DOHH2 (cell line): Measurements from ENCODE around the gene RNF11.

Experiments used
- H3F3A ChIP-seq: fragments of 200-600 bp; sonication (generic), shearing (Covaris generic); 2 replicates; pipeline ENCODE4 v1.6.0; 2016; ENCODE audit warnings: antibody characterized with exemption, mild to moderate bottlenecking; ENCODE audit not compliant: control insufficient read depth, insufficient read depth
- H3K27ac ChIP-seq: fragments of 200-600 bp; sonication (generic); 2 replicates; pipeline ENCODE4 v1.5.1; 2014; ENCODE audit warnings: low read depth, mild to moderate bottlenecking, low read length, moderate library complexity
- H3K27me3 ChIP-seq: fragments of 200-600 bp; sonication (generic); 2 replicates; pipeline ENCODE4 v1.6.1; 2014; ENCODE audit warnings: mild to moderate bottlenecking, low read length, mixed read lengths; ENCODE audit not compliant: control insufficient read depth
- H3K36me3 ChIP-seq: fragments of 200-600 bp; sonication (generic); 2 replicates; pipeline ENCODE4 v1.6.1; 2014; ENCODE audit warnings: mild to moderate bottlenecking, low read length, moderate library complexity, mixed read lengths; ENCODE audit not compliant: control insufficient read depth
- H3K4me1 ChIP-seq: fragments of 200-600 bp; sonication (generic); 2 replicates; pipeline ENCODE4 v1.6.1; 2014; ENCODE audit warnings: mild to moderate bottlenecking, low read length, mixed read lengths; ENCODE audit not compliant: control insufficient read depth
- H3K4me2 ChIP-seq: fragments of 200-600 bp; sonication (generic); 2 replicates; pipeline ENCODE4 v1.6.0; 2014; ENCODE audit warnings: mild to moderate bottlenecking, low read length, moderate library complexity
- H3K4me3 ChIP-seq: fragments of 200-600 bp; sonication (generic); 2 replicates; pipeline ENCODE4 v1.5.1; 2014; ENCODE audit warnings: mild to moderate bottlenecking, low read length, mixed read lengths
- H3K79me2 ChIP-seq: fragments of 200-600 bp; sonication (generic); 2 replicates; pipeline ENCODE4 v1.6.1; 2014; ENCODE audit warnings: mild to moderate bottlenecking, low read length, mixed read lengths; ENCODE audit not compliant: control insufficient read depth
- H3K9me2 ChIP-seq: fragments of 200-600 bp; sonication (generic); replicated peaks from 2 replicates; pipeline ENCODE4 v1.6.1; 2014; ENCODE audit warnings: mild to moderate bottlenecking, low read length, mixed read lengths; ENCODE audit not compliant: control insufficient read depth
- H3K9me3 ChIP-seq: fragments of 200-600 bp; sonication (generic); 2 replicates; pipeline ENCODE4 v1.6.1; 2014; ENCODE audit warnings: antibody characterized with exemption, low read length, mixed read lengths; ENCODE audit not compliant: control insufficient read depth, insufficient read depth
- H4K20me1 ChIP-seq: fragments of 200-600 bp; sonication (generic); 2 replicates; pipeline ENCODE4 v1.6.0; 2014; ENCODE audit warnings: low read depth, mild to moderate bottlenecking, antibody characterized with exemption, low read length, moderate library complexity; ENCODE audit not compliant: control insufficient read depth, insufficient read depth
- EZH2phosphoT487 ChIP-seq: fragments of 200-600 bp; sonication (generic); IDR thresholded peaks from 2 replicates; pipeline ENCODE4 v1.6.1; 2017; ENCODE audit warnings: borderline replicate concordance, mild to moderate bottlenecking, antibody characterized with exemption, low read length, moderate library complexity, mixed read lengths
- TF ChIP-seq, protein P1 (sequence below): fragments of 200-600 bp; sonication (generic); IDR thresholded peaks from one replicate; pipeline ENCODE4 v1.5.1; 2014; ENCODE audit warnings: antibody characterized with exemption, mild to moderate bottlenecking, low read depth, low read length; ENCODE audit not compliant: poor library complexity, severe bottlenecking

RNF11 gene

DNA sequence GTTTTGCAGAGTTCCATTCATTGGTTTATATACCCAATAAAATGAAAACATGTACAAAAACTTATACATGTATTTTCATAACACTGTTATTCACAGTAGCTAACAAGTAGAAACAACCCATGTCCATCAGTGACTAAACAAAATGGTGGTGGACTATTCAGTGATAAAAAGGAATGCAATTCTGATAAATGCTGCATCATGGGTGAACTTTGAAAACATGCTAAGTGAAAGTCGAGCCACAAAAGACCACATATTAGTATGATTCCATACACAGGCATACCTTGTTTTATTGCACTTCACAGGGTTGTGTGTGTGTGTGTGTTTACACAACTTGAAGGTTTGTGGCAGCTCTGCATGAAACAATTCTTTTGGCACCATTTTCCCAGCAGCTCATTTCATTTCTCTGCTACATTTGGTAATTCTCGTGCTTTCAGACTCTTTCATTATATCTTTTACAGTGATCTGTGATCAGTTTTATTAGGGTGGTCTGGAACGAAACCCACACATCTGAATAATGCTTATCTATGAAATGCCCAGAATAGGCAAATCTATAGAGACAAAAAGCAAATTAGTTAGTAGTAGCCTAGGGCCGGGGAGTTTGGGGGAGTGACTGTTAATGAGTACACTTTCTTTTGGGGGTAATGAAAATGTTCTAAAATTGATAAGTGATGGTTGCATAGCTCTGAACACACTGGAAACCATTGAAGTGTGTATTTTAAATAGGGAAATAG lies 27.2 kb downstream of the RNF11 start:
- H3K4me3 ChIP-seq: no peak overlapping the region
- H3K79me2 ChIP-seq: no peaks in the 10 kb centered on the region
- no peaks in the 10 kb centered on the region for H4K20me1 ChIP-seq

DNA sequence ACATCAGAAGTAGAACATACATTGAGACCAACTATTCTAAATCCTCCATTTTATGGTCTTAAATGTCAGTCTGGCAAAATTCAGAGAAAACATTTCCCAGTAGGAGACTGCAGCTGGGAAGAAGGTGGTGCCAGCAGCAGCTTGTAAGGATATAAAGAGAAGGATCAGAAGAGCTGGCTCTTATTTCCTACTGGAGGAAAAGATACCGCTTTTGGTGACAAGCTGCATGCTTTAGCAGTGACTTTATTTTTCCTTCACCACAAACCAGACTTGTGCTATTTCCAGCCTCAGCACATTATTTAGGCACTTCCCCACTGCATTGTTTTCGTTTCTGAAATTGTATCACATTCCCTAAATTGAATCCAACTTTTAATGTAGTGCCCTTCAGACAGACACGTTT lies 28.4 kb downstream of the RNF11 start:
- TF ChIP-seq EZH2phosphoT487: no peak

More for the DNA sequence above, 27.2 kb downstream of the RNF11 start:
- Histone ChIP-seq H3K4me1 (no peaks in the 10 kb centered on the region), H3F3A (no peaks in the 10 kb centered on the region), H3K27me3 (peaks cover 28% of the 10 kb centered on the region), H3K4me2 (no peak overlapping the region), H3K9me3 (no peaks in the 10 kb centered on the region), H3K9me2 (no peaks in the 10 kb centered on the region), H3K36me3 (no peaks in the 10 kb centered on the region), H3K27ac (no peak overlapping the region)
- TF ChIP-seq, protein P1, sequence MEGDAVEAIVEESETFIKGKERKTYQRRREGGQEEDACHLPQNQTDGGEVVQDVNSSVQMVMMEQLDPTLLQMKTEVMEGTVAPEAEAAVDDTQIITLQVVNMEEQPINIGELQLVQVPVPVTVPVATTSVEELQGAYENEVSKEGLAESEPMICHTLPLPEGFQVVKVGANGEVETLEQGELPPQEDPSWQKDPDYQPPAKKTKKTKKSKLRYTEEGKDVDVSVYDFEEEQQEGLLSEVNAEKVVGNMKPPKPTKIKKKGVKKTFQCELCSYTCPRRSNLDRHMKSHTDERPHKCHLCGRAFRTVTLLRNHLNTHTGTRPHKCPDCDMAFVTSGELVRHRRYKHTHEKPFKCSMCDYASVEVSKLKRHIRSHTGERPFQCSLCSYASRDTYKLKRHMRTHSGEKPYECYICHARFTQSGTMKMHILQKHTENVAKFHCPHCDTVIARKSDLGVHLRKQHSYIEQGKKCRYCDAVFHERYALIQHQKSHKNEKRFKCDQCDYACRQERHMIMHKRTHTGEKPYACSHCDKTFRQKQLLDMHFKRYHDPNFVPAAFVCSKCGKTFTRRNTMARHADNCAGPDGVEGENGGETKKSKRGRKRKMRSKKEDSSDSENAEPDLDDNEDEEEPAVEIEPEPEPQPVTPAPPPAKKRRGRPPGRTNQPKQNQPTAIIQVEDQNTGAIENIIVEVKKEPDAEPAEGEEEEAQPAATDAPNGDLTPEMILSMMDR: no peak
- TF ChIP-seq EZH2phosphoT487: no peak

DNA sequence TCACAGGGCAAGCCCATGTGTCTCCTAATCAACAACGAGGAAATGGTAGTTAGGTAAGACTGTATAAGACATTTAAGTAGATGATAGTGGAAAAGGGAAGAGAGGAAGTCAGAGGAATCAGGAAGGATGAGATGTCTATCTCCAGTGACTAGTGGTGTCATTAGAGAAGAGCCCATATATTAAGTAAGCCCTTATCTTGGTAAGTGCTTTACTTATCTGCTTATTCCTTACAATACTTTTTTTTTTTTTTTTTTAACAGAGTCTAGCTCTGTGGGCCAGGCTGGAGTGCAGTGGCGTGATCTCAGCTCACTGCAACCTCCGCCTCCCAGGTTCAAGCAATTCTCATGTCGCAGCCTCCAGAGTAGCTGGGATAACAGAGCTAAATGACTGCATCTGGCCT lies 29.5 kb downstream of the RNF11 start:
- Histone ChIP-seq H3F3A (no peaks in the 10 kb centered on the region), H3K27me3 (peaks cover 32% of the 10 kb centered on the region), H3K4me3 (no peak overlapping the region), H3K9me3 (no peaks in the 10 kb centered on the region), H3K36me3 (no peaks in the 10 kb centered on the region), H3K9me2 (no peaks in the 10 kb centered on the region), H3K27ac (no peak overlapping the region), H3K4me1 (no peaks in the 10 kb centered on the region), H4K20me1 (no peaks in the 10 kb centered on the region), H3K4me2 (no peak overlapping the region), H3K79me2 (no peaks in the 10 kb centered on the region)
- TF ChIP-seq EZH2phosphoT487: no peak
- TF ChIP-seq, protein P1: no peak

More for the DNA sequence above, 28.4 kb downstream of the RNF11 start:
- Histone ChIP-seq H3K9me3 (no peaks in the 10 kb centered on the region), H3K4me2 (no peak overlapping the region), H3K27ac (no peak overlapping the region), H3K4me1 (no peaks in the 10 kb centered on the region), H3F3A (no peaks in the 10 kb centered on the region), H3K36me3 (no peaks in the 10 kb centered on the region), H4K20me1 (no peaks in the 10 kb centered on the region), H3K79me2 (no peaks in the 10 kb centered on the region), H3K27me3 (peaks cover 33% of the 10 kb centered on the region), H3K9me2 (no peaks in the 10 kb centered on the region), H3K4me3 (no peak overlapping the region)

DNA sequence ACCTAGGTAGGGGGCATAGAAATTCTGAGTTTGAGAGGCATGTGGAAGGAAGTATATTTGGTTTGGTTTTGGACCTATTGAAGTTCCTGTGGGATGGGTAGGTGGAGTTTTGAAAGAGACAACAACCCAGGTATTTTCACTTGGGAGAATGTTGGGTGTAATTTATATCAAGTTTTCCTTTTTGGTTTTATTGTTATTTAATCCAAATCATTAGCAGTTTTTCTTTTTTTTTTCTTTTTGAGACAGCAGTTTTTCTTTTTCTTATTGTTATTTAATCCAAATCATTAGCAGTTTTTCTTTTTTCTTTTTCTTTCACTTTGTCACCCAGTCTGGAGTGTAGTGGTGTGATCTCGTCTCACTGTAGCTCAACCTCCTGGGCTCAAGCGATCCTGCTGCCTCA lies 30.1 kb downstream of the RNF11 start:
- Histone ChIP-seq H3K4me1 (no peaks in the 10 kb centered on the region), H3K36me3 (no peaks in the 10 kb centered on the region), H3K27ac (no peak overlapping the region), H3K9me2 (no peaks in the 10 kb centered on the region), H3K4me2 (no peak overlapping the region), H3F3A (no peaks in the 10 kb centered on the region), H3K4me3 (no peak overlapping the region), H4K20me1 (no peaks in the 10 kb centered on the region), H3K79me2 (no peaks in the 10 kb centered on the region), H3K27me3 (peaks cover 38% of the 10 kb centered on the region), H3K9me3 (no peaks in the 10 kb centered on the region)
- TF ChIP-seq EZH2phosphoT487: no peak
